Measurements from ENCODE around the gene UMPS.
"Not testable (repeated sequence)": the region's sequence is repeated elsewhere in the genome, so short reads cannot be mapped to it uniquely, and the experiment has no call there.

Gene UMPS

GRCh38 chr3:124707656-124708062 lies 22.6 kb upstream of the UMPS start:
- no peak for DNase-seq

DNA sequence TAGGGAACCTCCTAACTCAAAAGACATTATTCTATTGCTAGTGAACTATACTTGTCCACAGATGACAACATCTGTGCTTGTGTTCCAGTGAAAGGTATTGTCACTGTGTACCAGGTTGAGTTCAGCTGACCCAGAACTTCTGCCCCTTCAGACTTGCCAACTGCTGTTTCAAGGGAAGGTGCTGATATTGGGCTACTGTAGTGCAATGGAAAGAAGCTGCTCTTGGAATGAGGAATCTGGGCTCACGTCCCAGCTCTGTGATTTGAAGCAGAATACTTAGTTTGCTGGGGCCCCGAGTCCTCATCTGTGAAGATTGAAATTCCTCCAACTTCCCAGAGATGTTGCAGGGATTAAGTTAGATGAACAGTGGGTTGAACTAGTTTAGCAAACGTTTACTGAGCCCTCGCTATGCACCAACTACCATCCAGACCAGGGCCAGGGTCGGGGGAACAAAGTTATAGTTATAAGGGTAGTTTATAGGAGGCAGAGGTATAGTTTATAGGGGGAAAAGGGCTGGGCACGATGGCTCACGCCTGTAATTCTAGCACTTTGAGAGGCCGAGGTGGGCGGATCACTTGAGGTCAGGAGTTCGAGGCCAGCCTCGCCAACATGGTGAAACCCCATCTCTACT lies 15.9 kb upstream of the UMPS start:
- DNase-seq: no peak

- DNase-seq: no peak
Measured at GRCh38 chr3:124722589-124722988, 7.7 kb upstream of the UMPS start.

- no peak for DNase-seq
Measured at GRCh38 chr3:124730941-124731297, 667 bp downstream of the UMPS start.

DNA sequence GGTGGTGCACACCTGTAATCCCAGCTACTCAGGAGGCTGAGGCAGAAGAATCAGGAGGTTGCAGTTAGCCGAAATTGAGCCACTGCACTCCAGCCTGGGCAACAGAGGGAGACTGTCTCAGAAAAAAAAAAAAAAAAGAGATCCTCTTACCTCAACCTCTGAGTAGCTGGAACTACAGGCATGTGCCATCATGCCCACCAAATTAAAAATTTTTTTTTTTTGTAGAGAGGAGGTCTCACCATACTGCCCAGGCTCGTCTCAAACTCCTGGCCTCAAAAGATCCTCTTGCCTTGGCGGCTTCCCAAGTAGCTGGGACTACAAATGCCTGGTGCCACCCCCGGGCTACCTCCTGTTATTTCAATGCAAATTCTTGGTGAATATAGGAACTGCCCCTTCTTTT lies 1.5 kb downstream of the UMPS start:
- DNase-seq: no peak

DNA sequence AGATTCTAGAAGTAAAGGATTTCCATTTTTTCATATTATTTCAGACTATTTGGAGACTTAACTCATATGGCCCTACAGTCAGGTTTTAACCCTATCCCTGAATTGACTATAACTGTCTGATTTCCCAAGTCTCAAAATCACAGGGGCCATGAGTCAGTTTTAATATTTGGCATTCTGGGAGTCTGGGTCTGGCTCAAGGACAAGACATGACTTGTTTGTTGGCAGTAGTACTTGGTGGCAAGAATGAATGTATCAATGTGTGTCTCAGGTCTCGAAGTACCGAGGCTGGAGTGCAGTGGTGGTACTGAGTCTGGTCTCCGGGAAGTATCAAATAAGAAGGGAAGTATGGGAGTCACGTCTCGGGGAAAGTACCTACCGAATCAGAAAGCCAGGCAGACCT lies 10.8 kb downstream of the UMPS start:
- DNase-seq: no peak

DNA sequence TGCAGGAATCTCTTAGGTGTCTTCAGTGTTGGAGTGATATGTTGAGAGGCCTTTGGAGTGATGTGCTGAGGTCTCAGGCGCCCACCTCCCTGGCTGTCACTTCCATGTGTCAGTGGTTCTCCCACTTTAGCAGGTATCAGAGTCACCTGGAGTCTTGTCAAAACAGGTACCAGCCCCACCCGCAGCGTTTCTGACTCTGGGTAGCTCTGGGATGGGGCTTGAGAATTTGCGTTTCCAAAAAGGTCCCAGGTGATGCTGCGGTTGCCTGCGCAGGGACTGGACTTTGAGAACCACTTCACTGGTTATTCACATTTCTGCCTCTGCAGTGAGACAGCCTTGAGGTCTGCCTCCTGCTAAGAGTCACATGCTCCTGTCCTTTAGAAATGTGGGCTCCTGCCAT lies 15.5 kb downstream of the UMPS start:
- no peak for DNase-seq

- no peak for DNase-seq
Measured at GRCh38 chr3:124747111-124747981, 17.1 kb downstream of the UMPS start.

DNA sequence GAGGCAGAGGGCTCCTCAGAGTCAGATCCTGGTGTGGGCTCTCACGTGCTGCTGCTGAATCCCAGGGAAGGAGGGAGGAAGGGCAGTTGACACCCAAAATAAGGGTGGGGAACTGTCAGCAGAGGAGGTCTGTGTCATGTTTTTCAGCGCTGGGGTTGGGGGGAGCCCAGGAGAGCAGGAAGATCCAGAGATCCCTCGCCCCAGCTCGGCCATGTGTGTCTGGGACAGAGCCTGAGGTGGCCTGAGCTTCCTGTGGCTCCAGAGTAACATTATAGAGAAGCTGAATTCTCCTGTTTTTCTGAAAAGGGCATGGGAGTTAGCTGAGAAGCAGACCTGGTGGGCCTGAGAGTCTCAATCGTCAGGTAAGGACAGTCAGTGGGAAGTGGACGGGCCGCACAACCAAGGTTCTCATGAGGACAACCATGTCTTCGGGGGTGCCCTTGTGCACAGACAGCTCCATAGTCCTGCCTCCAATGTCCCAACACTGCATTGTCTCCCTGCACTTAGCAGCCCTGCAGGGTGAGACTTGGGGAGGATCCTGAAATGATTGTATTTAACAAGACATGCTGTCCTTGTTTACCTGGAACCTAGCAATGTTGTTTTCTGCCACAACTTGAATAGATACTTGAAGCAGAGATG lies 18.4 kb downstream of the UMPS start:
- DNase-seq: no peak

DNA sequence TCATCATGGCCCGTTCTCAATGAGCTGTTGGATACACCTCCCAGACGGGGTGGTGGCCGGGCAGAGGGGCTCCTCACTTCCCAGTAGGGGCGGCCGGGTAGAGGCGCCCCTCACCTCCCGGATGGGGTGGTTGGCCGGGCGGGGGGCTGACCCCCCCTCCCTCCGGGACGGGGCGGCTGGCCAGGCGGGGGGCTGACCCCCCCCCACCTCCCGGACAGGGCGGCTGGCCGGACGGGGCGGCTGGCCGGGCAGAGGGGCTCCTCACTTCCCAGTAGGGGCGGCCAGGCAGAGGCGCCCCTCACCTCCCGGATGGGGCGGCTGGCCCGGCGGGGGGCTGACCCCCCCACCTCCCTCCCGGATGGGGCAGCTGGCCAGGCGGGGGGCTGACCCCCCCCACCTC lies 19.6 kb downstream of the UMPS start:
- not testable (repeated sequence) for DNase-seq

GRCh38 chr3:124751501-124751900 lies 21.2 kb downstream of the UMPS start:
- DNase-seq: no peak

DNA sequence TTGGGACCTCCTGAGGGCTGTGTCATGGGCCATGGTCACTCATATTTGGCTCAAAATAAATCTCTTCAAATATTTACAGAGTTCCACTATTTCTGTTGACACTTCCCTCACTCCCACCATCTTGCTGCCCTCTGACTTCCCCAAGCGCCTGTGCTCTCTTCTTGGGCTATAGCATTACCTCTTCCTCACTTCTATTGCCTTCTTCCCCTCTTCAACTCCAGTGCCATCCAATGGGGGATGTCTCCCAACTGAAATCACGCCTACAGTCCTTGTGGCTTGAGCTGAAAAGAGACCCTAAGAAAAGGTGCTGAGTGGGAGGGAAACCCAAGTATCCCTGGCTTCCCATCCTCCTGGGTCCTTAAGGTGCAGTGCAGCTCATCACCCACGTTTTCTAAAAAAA lies 21.8 kb downstream of the UMPS start:
- no peak for DNase-seq

- DNase-seq: not testable (repeated sequence)
Measured at GRCh38 chr3:124757926-124758325, 27.7 kb downstream of the UMPS start.

- DNase-seq: no peak
Measured at GRCh38 chr3:124758851-124759635, 28.8 kb downstream of the UMPS start.

GRCh38 chr3:124759666-124760401 lies 29.6 kb downstream of the UMPS start:
- DNase-seq: no peak

DNA sequence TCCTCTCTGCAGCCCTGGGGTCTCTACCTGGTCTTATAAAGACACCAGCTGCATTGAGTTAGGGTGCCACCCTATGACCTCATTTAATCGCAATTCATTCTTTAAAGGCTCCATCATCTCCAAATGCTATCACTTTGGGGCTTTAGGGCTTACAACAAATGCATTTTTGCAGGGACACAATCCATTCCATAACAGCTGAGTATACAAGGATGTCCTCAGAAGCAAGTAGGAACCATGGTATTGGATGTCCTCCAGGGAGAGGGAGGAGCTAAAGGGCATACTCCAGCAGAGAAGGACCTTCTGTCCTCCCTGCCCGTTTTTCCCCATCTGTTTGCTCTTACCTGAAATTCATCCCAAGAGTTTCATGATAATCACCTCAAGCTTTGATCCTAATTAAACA lies 30.3 kb downstream of the UMPS start:
- no peak for DNase-seq

GRCh38 chr3:124761250-124761796 lies 31.1 kb downstream of the UMPS start:
- DNase-seq: peak in 1 of 2 experiments; percentile 60

DNA sequence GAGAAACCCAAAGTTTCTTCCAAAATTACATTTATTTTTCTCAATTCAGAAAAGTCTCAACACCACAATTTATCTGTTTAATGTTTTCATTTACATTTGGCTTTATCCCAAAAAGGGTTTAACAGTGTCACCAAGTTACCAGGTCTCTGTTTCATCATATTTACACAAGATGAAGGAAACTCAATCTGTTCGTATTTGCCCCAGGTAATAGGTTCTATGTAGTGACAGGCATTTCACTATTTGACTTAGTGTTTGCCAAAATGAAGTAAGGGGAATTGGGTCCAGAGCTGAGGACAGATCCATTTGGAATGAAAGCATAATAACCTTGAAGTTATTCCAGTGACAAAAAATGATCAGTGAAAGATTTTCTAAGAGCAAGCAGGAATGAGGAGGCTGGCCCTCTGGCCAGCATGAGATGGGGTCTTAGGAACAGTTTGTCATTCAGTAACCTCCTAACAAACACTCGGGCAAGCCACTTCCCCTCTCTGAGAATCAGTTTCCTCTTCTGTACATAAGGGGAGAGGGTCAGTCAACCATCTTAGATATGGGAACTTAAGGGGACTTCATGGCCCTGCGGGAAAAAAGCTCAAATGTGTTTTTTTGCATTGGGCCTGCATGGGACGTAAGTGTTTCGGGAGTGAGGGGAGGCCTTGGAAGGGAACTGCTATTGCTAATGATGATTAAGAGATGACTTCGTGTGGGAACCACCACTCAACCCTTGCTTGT lies 31.8 kb downstream of the UMPS start:
- no peak for DNase-seq

DNA sequence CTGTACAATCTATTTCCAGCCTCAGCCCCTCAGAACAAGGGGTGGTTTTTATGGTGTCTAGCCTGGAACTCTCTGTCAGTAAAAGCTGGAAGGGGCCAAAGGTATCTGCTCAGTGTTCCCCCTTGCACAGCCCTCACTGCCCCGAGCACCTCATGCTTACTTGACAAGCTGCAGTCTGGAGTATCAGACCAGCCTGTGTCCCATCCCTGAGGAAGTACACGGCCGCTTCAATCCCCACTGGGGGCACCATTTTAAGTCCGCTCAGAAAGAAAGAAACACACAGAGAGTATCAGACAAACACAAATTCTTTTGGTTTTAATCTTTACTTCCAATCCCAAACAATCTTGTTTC lies 32.4 kb downstream of the UMPS start:
- no peak for DNase-seq

GRCh38 chr3:124763206-124763605 lies 33.0 kb downstream of the UMPS start:
- no peak for DNase-seq

DNA sequence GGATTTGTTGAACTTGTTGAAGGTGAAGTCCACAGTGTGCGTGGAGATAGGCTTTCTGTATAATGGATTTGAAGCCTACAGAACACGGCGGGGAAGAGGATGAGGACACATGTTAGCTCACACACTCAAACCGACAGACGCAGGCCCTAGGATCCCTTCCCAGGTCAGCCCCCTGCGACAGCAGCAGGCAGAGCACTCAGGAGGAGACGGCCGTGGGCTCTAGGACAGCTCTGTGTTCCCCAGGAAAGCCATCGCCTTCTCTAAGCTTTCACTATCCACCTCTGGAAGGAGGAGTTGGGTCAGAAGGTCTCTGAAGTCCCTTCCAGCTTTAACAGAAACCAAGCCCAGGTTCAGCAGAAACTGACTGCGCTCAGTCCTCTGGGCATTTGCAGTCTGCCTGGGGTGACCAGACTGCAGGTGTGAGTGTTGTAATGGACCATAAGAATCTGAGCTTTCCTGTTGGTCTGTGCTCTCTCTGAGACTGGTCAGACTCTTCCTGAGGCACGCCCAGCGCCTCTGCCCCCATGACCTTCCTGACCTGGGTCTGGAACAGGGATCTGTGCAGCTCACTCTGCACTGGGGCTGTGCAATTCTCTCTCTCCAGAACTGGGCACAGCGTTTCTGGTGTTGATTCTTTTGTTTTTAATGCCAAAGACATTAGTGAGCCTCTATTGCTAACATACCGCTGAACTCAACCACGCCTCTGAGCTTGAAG lies 33.5 kb downstream of the UMPS start:
- no peak for DNase-seq
